Measurements from ENCODE around the gene STK26.
"Not testable (repeated sequence)": the region's sequence is repeated elsewhere in the genome, so short reads cannot be mapped to it uniquely, and the experiment has no call there.

The STK26 gene

DNA sequence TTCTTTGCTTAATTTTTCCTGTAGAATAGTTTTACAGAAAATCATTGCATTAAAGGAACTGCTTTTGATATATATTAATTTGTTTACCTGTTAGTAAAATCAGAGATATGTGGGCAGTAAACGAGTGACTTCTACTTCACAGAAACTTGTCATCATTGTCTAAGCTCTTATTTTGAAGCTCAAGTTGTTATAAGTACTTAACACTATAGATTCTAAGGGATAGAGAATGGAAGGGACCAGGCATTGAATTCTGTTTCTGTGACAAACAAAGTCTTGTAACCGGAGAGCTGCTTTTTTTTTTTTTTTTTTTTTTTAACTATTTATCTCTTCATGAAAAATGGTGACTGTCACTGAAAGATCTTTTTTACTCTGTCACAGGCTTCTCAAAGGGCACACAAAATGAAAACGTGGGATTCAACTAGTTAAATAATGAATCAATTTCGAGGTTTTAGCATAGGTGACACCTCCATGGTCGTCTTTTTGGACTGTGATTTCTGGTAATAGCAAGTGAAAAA, 14.4 kb downstream of the STK26 start:
- DNase-seq (ENCODE audit: low read depth): no peak

GRCh38 chrX:132040066-132040465, 17.0 kb downstream of the STK26 start:
- no peak for DNase-seq (ENCODE audit: low read depth)

GRCh38 chrX:132041015-132041414, 17.9 kb downstream of the STK26 start:
- DNase-seq (ENCODE audit: low read depth): no peak

DNA sequence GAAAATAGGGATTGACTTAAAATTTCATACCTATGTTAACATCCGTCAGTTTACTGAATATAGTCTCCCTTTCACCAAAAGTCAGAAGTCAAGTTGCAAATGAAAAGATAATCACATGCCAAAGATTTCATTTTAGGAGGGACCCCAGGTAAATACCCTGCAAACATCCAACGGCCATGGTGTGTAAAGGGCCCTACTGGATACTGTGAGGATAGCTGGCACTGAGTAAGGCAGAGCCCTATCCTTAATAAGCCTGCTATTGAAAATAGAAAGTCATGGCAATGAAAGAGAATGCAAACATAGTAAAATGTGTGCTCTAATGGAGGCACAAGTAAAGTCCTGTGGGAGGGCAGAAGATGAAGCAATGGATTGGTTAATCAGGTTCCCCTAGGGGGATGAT, 20.9 kb downstream of the STK26 start:
- no peak for DNase-seq (ENCODE audit: low read depth)

DNA sequence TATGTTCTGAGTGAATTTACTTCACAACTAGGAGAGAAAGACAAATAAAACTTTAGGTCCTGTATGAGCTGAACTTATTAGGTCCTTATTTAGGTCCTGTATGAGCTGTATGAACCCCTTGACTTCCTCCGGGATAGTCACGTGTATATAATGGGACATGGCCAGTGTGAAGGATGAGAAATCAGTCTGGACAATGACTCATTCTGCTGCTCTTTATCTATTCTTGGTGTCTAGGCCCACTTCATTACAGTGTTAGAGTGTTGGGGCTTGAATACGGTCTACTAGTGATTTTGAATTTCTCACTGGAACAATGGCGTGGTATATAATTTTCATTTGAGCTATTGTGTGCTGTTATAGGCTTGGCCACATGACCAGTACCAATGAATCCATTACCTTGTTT, 21.9 kb downstream of the STK26 start:
- DNase-seq (ENCODE audit: low read depth): no peak

DNA sequence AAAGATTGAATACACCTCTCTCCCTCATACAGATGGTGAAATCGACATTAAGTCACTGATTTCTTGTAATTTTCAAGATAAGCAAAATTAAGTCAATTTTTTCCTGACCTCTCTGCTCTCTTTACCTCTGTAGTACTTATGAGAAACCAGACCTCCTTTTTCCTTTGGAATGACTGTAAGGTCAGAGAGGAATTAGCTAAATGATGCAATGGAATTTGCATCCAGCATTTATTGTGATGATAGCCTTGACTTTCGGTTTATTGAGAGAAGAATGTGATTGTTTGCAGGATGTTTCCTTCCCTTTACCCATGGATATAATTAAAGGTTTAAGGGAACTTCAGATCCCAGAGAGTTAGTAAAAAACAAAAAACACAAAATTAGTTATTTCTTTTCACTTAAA, 22.4 kb downstream of the STK26 start:
- DNase-seq (ENCODE audit: low read depth): no peak

DNA sequence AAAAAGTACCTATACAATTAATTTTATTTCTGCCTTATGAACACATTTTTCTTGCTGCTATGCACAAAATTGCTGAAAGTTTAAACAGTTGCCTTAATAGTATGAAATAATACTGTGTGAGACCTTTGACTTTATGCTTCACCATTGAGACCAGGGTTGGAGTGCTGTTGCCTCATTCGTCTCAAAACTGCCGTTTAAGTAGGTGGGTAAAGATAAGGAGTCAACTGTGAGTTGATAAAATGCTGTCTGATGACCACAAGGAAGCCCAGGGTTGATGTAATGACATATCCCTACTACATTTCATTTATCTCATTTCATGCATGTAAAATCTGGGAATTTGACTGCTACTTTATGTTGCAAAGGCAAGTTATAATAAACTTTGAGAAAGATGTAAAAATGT, 23.4 kb downstream of the STK26 start:
- DNase-seq (ENCODE audit: low read depth): no peak

DNA sequence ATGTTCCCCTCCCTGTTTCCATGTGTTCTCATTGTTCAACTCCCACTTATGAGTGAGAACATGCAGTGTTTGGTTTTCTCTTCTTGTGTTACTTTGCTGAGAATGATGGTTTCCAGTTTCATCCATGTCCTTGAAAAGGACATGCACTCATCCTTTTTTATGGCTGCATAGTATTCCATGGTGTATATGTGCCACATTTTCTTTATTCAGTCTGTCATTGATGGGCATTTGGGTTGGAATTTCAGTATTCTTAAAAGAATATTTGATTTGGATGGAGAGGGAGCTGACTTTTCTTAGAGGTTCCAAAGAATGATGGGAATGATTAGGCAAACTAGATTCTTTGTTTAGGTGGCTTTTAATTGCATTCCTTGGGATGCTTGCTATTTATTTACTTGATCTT, 28.7 kb downstream of the STK26 start:
- not testable (repeated sequence) for DNase-seq (ENCODE audit: low read depth)

DNA sequence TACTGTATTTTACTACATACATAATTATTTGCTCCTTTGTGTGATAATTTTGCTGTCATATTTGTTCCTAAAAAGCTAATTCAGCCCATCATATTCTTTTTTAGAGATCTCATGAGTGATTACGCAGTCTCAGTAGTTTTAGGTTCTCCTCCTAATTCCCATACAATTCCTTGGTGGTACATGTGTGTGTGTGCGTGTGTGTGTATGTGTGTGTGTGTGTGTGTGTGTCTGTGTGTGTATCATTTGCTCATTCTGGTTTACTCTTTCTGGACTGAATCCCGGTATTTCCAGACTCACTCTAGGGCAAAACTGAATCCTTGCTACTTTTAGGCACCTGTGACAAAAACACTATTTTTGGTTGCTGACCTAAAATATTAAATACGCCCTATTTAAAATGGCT, 34.9 kb downstream of the STK26 start:
- no peak for DNase-seq (ENCODE audit: low read depth)

DNA sequence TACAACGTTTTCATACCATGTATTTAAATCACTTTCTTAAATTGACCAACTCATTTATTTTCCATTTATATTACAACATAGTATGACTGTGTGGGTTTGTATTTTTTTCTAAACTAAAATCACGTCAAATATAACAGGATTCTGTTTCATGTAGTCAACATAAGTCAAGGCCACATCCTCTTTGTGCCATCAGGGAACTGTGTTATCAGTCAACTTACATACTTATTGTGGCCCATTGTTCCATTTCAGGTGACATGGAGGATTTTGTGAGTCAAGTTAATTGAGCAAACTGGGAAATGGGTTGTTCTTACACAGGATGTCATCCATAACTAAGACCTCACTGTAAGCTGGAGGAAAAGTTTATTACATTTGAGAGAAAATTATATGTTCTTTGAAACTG, 35.9 kb downstream of the STK26 start:
- no peak for DNase-seq (ENCODE audit: low read depth)

DNA sequence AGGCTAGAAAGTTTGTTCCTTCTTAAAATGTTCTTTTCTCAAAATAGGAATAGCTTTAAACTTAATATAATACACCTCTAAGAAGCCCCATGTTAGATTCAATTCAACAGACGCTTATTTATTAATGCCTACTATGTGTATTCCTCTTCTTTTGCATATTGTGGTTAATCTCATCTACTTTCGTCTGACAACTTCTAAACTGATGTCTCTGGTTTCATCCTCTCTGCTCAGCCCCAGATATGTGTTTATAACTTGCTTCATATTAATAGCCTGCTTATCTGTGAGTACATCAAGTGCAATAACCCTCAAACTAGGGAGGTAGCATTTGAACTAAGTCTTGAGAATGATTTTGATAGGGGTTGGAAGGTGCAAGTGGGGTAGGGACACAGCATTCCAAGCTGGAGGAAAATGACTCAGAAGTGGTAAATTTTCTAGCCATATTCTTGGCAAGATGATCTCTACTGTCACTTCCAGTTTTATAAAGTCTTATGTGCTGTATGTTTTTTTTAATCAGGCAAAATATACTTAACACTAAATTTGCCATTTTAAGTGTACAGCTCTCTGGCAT, 37.0 kb downstream of the STK26 start:
- DNase-seq (ENCODE audit: low read depth): no peak

DNA sequence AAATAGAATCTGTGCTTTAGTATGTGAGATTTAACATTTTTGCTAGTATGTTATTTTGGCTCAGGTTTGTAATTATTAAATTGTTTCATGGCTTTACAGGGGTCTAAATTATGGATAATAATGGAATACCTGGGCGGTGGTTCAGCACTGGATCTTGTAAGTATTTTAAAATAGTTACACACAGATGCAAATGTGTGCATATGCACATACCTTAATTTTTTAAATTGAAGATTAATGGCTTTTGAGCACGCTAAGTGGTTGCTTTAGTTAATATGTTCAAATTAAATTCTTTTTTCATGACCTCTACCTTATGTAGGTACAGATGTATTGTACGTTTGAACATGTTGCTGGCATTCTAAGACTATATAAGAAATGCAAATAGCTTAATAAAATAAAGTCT, 40.2 kb downstream of the STK26 start:
- DNase-seq (ENCODE audit: low read depth): no peak

DNA sequence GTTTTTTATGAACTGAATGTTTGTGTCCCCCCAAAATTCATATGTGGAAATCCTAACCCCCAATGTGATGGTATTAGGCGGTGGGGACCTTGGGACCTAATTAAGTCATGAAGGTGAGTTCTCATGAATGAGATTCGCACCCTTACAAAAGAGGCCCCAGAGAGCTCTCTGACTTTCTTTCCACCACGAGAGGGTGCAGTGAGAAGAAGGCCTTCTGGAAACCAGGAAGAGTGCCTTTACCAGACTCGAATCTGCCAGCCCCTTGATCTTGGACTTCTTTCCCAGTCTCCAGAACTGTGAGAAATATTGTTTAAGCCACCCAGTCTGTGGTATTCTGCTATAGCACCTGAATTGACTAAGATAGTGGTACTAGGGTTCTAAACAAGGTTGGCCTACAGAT, 40.8 kb downstream of the STK26 start:
- DNase-seq (ENCODE audit: low read depth): peak; percentile 0

DNA sequence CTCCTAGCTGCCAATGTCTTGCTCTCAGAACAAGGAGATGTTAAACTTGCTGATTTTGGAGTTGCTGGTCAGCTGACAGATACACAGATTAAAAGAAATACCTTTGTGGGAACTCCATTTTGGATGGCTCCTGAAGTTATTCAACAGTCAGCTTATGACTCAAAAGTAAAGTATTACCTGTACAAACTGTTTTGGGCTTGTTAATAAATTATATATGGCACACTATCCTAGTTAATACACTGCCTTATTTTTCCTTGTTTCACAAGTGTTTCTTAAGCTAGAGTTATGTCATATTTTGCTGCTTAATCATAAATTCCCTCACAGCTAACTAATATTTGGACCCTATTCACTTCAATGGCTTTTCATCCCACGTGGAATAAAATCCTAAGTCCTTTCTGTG, 45.3 kb downstream of the STK26 start:
- no peak for DNase-seq (ENCODE audit: low read depth)

DNA sequence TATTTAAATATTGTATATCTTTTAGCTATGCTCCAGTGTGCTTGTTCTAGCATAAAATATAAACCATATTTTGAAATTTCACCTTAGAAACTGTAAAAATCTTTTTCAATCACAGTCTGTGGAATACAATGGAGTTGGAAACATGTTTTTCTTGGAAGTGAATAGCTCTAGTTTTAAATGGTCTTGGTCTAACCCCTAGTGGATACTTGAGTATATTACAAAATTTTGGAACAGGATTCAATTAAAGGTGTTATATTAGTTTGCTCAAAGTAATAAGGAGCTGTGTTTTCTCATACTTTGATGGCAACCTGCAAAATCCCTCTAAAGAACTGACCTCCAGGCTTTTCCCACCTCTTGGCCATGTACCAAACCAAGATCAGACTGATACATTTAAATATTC, 48.2 kb downstream of the STK26 start:
- no peak for DNase-seq (ENCODE audit: low read depth)

DNA sequence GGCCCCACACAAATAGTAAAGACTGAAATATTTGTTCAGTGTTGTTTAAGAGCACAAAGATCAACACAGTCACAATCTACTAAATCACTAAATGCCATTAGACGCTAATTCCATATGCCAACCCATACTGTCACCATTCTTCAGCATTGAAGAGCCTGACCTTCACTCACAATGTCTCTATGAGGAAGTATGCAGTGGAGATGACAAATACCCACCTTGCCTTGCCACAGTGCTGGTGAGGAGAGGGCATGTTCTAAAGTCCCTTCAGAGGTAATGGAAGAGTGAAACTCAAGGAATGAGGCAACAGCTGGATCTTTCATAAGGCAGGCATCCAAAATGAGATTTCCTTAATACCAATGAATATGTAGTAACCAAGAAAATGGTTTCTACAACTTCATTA, 54.3 kb downstream of the STK26 start:
- DNase-seq (ENCODE audit: low read depth): no peak

DNA sequence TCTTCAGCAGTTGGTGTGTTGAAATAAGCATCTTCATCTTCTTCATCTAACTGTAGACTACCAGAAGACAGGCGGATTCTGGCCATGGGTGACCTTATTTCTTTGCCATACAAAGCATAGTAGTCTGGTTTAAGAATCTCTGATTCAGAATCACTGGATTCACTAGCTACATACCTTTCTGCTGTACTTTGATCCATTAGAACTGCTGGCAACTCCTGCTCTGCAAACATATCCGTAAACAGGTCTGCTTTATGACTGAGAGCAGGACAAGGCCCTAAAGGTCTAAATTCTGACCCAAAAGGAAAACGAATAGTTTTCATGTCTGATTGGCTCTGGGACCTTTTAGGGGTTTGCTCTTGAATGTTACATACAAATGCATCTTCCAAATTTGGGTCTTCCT, 54.8 kb downstream of the STK26 start:
- DNase-seq (ENCODE audit: low read depth): no peak

DNA sequence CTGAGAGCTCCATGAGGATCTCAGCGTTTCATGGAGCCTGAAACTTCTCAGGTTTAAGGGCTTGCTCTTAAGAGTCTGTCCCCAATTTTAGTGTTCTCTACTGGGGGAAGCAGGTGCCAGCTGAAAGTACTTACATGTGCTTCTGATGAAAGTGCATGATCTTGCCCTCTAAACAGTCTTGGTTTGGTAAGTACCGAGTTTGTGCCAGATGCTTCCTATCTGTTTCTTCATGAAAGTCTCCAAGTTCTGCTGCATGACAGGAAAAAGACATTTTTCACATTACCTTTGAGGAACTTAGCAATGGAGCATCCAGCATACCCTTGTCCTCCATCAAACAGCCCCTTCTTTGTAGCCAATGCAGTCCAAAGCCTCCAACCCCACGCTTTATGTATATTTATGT, 62.7 kb downstream of the STK26 start:
- DNase-seq (ENCODE audit: low read depth): no peak

DNA sequence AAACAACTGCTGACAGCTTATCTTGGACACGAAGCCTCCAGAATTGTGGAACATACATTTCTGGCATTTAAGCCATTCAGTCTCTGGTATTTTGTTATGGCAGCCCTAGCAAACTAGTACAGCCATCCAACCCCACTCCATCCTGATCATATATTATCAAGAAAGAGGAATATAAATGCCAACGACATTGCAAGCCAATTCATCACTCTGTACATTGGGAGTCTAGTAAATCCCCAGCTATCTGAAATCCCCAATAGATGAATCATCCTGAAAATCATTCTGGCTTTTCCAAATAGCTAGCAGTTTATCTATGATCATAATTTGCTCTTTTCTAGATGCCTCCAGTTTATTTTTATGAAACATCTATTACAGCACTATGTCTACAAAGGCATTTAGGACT, 63.6 kb downstream of the STK26 start:
- DNase-seq (ENCODE audit: low read depth): no peak

DNA sequence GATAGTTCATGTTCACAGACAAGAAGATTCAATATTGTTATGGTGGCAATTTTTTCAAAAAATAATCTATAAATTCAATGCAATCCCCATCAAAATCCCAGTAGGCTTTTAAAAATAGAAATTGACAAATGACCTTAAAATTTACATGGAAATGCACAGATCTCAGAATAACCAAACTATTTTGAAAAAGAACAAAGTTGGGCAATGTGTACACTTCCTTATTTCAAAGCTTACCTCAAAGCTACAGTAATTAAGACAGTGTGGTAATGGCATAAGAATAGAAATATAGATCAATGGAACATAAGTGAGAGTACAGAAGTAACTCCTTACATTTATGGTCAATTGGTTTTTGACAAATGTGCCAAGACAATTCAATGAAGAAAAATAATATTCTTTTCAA, 65.8 kb downstream of the STK26 start:
- no peak for DNase-seq (ENCODE audit: low read depth)

- no peak for DNase-seq (ENCODE audit: low read depth)
Measured at GRCh38 chrX:132090403-132091159, 67.5 kb downstream of the STK26 start.

GRCh38 chrX:132092439-132093065, 69.5 kb downstream of the STK26 start:
- DNase-seq (ENCODE audit: low read depth): peak; percentile 56

DNA sequence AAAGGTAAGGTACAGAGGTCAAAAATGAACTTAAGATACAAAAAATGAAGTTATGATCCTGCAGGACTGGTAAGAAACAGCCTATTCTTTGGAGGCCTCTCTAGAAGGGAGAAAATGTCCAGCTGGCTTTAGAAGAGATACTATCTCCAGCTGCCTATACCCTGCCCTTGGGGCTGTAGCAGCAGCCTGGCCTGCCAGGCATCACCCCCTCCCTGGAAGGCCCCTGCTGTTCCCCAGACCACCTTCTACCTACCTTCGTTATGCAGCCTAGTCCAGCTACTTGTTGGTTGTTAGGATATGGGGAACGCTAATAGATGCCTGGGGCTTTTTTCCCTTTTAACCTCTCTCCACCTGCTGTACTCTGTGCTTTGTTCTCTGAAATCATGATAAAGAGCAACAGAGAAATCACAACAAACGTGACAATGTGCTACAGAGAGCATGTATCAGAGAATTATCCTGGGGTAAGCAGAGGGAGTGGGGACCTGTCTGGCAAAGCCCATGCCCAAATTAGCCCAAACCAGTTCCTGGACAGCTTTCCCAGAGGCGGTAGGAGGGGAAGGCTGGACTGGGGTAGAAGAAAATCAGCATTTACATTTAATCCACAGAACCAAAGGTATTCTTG, 70.2 kb downstream of the STK26 start:
- DNase-seq (ENCODE audit: low read depth): no peak

All from EH (cell line).